HEK293 (cell line): ENCODE results near the gene SUN5.

Experiments
- YY1 ChIP-seq: fragments of 450-650 bp; formaldehyde crosslinking; IDR thresholded peaks from 2 replicates; pipeline ENCODE4 v1.5.1; 2018; ENCODE audit warnings: missing biosample characterization, missing genetic modification characterization
- ZBTB20 ChIP-seq: fragments of 450-650 bp; formaldehyde crosslinking; IDR thresholded peaks from 2 replicates; pipeline ENCODE4 v1.5.1; 2016; ENCODE audit warnings: missing biosample characterization, missing genetic modification characterization
- ZNF785 ChIP-seq: fragments of 450-650 bp; formaldehyde crosslinking; IDR thresholded peaks from 2 replicates; pipeline ENCODE4 v1.5.1; 2016; ENCODE audit warnings: missing biosample characterization, missing genetic modification characterization
- ZSCAN30 ChIP-seq: fragments of 450-650 bp; IDR thresholded peaks from 2 replicates; pipeline ENCODE4 v1.5.1; 2018; ENCODE audit warnings: missing biosample characterization, mild to moderate bottlenecking, missing genetic modification characterization, moderate library complexity
- TF ChIP-seq, protein P1 (sequence below): fragments of 450-650 bp; formaldehyde crosslinking; IDR thresholded peaks from 2 replicates; pipeline ENCODE4 v1.5.1; 2016; ENCODE audit warnings: missing biosample characterization, missing genetic modification characterization
- TF ChIP-seq, protein P2 (sequence below): fragments of 450-650 bp; formaldehyde crosslinking; IDR thresholded peaks from 2 replicates; pipeline ENCODE4 v1.5.1; 2016; ENCODE audit warnings: missing biosample characterization, missing genetic modification characterization

DNA sequence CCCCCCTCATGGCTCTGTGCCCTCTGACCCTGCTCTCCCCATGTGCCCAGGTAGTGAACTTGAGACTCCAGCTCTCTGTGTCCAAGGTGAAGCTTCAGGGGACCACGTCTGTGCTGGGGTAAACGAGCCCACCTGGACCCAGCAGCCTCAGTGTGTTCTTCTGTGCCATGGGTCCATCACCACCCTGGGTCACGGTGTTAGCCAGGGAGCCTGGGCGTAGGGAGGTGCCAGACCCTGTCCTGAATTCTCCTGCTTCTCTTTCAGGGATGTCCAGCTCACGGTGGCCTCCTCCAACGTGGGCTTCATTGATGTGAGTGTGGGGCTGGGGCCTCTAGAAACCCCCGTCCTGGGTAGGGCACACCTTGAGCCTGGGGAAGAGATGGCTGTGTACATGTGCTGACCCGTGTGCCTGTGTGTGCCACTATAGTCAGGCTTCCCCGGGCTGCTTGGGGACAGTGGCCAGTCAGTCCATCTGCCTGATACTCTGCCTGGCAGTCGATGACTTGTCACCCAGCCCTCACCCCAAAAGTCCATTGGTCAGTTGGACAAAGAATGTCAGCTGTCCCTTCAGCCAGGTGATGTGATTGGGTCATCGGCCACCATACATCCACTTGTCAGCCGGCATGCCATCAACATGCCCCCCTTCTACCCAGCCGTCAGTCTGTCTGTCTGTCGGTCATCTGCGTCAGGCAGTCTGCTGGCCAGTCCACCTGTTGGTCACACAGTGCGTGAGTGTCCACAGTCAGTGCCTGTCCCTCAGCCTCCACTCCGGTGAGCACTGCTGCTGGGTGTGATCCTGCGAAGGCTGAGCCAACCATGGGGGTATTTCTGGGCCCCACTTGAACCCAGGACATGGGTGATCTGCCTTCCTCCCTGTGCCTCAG lies 16.3 kb upstream of the SUN5 start:
- TF ChIP-seq, protein P1, sequence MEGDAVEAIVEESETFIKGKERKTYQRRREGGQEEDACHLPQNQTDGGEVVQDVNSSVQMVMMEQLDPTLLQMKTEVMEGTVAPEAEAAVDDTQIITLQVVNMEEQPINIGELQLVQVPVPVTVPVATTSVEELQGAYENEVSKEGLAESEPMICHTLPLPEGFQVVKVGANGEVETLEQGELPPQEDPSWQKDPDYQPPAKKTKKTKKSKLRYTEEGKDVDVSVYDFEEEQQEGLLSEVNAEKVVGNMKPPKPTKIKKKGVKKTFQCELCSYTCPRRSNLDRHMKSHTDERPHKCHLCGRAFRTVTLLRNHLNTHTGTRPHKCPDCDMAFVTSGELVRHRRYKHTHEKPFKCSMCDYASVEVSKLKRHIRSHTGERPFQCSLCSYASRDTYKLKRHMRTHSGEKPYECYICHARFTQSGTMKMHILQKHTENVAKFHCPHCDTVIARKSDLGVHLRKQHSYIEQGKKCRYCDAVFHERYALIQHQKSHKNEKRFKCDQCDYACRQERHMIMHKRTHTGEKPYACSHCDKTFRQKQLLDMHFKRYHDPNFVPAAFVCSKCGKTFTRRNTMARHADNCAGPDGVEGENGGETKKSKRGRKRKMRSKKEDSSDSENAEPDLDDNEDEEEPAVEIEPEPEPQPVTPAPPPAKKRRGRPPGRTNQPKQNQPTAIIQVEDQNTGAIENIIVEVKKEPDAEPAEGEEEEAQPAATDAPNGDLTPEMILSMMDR (tag by site-specific recombination) = no peak
- no peak for TF ChIP-seq ZBTB20
- TF ChIP-seq, protein P2, sequence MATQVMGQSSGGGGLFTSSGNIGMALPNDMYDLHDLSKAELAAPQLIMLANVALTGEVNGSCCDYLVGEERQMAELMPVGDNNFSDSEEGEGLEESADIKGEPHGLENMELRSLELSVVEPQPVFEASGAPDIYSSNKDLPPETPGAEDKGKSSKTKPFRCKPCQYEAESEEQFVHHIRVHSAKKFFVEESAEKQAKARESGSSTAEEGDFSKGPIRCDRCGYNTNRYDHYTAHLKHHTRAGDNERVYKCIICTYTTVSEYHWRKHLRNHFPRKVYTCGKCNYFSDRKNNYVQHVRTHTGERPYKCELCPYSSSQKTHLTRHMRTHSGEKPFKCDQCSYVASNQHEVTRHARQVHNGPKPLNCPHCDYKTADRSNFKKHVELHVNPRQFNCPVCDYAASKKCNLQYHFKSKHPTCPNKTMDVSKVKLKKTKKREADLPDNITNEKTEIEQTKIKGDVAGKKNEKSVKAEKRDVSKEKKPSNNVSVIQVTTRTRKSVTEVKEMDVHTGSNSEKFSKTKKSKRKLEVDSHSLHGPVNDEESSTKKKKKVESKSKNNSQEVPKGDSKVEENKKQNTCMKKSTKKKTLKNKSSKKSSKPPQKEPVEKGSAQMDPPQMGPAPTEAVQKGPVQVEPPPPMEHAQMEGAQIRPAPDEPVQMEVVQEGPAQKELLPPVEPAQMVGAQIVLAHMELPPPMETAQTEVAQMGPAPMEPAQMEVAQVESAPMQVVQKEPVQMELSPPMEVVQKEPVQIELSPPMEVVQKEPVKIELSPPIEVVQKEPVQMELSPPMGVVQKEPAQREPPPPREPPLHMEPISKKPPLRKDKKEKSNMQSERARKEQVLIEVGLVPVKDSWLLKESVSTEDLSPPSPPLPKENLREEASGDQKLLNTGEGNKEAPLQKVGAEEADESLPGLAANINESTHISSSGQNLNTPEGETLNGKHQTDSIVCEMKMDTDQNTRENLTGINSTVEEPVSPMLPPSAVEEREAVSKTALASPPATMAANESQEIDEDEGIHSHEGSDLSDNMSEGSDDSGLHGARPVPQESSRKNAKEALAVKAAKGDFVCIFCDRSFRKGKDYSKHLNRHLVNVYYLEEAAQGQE = no peak
- no peak for TF ChIP-seq ZSCAN30 (tag by site-specific recombination)
- TF ChIP-seq YY1 (tag by site-specific recombination) = no peak
- TF ChIP-seq ZNF785 (tag by site-specific recombination) = no peak
